IgD-negative memory B cell (primary cell): ENCODE measurements around the gene DDN. TPM values are rescaled to one million over a fixed set of nuclear protein-coding genes. Genes with fewer than 3 reads are reported as not detected.

Experiments used
- H3K27ac Mint-ChIP-seq, 3 donors: one replicate each; pipeline ENCODE4 v1.8.0; 2020 to 2022; ENCODE audit warnings: mild to moderate bottlenecking in 3 of 3, mixed read lengths in 3 of 3, moderate library complexity in 1 of 3
- H3K27me3 Mint-ChIP-seq: one replicate; pipeline ENCODE4 v1.8.0; 2021; ENCODE audit warnings: mixed read lengths
- H3K36me3 Mint-ChIP-seq: one replicate; pipeline ENCODE4 v1.8.0; 2020; ENCODE audit warnings: mild to moderate bottlenecking, mixed read lengths
- H3K4me1 Mint-ChIP-seq, 3 donors: one replicate each; pipeline ENCODE4 v1.8.0; 2020 to 2022; ENCODE audit warnings: mixed read lengths in 3 of 3, mild to moderate bottlenecking in 1 of 3
- H3K4me3 Mint-ChIP-seq, 4 donors: one replicate each; pipeline ENCODE4 v1.8.0; 2020 to 2022; ENCODE audit warnings: mild to moderate bottlenecking in 4 of 4, mixed read lengths in 4 of 4, moderate library complexity in 3 of 4
- H3K9me3 Mint-ChIP-seq, 3 donors: one replicate each; pipeline ENCODE4 v1.8.0; 2020 to 2021; ENCODE audit warnings: mixed read lengths in 3 of 3, mild to moderate bottlenecking in 1 of 3
- polyA plus RNA-seq: library from polyadenylated mRNA; unstranded; fragments of 300-500 nt; fragmentation: Illumina TruSeq; gene quantifications from one replicate; pipeline ENCODE4 v1.2.3, GENCODE V29; 2021

The DDN gene
- polyA plus RNA-seq, result not detected

DNA sequence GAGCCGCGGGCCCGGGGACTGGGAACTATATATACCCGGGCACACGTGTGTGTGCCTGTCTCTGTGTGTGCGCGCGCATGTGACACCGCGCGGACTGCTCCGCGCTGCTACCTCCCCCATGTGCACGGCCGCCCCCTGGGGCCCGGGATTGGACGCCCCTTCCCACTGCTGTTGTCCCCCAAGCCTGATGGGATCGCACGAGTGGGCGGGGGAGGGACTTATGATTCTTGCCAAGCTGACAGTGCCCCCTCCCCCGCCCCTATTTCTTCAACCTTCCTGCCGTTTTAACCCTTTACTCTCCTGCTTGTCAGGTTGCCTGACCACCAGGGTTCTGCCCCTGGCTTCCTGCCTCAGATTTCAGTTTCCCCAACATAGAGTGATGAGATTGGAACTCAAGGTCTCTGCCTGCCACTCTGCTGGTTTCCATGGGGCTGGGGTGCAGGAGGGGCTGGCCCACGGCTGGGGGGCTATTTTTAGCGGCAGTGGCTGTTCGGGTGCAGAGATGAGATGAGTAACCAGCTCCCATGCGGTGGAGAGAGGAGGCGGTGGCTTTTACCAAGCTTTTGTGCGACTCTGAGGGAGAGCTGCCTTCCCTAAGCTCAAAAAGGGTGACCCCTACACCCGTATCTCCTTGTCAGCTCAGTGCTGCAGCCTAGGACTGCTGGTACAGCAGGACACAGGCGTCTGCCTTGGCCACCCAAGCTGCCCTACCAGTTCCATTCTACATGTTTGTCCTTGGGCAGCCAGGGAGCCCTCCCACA is at the start of gene DDN:
DDN (minus strand) TSS at position 5 of the 761 bp plus-strand sequence. CDS start 88 bp downstream, outside the sequence.
- Mint-ChIP-seq H3K36me3 (peaks cover 12% of the 10 kb centered on the region), H3K4me1 (peaks cover 14 to 19% (median 15%) of the 10 kb centered on the region in 3 donors), H3K4me3 (peak within 1 kb of the TSS; percentile 72 to 92 (median 82)), H3K9me3 (no peaks in the 10 kb centered on the region), H3K27me3 (peaks cover 21% of the 10 kb centered on the region), H3K27ac (peak within 1 kb of the TSS in 2 of 3 donors; percentile 31 to 94)

DNA sequence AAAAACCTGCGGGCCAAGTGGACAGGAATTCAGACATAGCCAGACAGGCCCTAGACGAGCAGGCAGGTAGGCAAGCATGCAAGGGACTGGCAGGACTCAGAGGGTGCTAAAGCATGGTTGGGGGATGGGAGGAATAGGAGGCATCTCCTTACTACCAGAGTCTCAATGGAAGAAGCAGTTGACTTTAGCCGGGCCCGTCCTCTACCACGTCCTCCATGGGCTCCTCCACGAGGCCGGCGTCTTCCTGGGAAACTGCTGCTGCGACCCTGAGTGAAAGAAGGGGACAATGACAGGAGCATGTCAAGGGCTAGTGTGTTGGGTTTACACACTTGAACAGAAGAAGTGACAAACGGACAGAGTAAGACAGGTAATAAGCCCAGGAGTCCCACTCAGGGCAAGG is 49.8 kb upstream of the DDN start:
- Mint-ChIP-seq H3K27ac (peak overlapping the region in 1 of 3 donors; percentile 67), H3K27me3 (no peaks in the 10 kb centered on the region), H3K4me3 (no peak overlapping the region), H3K36me3 (peaks cover 3% of the 10 kb centered on the region), H3K9me3 (no peaks in the 10 kb centered on the region), H3K4me1 (peaks cover 0 to 4% (median 3%) of the 10 kb centered on the region in 3 donors)

DNA sequence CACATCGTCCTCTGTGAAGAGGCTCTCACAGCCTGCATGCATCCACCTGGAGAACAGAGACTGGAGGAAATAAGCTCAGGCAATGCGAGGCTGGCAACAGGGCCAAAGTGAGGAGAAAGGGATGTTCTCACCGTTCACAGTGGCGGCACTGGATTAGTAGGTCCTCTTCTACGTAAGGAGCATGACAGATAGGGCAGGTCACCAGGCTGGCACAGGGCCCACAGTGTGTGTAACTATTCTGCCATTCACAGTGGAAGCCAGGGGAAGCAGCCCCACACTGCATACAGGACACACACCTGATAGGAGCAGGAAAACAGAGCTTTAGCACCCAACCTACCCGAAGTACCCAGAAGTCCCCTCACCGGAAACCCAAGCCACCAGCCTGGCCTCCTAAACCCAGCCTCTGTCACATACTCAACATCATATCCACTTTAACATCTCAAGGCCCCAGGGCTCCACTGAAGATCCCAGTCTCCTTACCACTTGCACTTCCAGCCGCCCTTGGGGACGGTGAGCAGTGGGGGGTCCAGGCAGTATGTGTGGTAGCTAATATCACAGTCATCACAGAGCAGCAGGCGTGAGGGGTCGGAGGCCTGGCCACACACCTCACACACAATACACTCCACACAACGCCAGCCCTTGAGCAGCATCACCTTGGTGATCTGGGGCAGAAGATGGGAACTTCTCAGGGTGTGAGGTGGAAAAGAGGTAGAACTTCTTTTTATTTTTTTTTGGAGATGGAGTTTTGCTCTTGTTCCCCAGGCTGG is 47.1 kb upstream of the DDN start:
- no peak overlapping the region for H3K27ac Mint-ChIP-seq
- peaks cover 5% of the 10 kb centered on the region for H3K36me3 Mint-ChIP-seq
- H3K4me1 Mint-ChIP-seq, result peaks cover 0 to 3% (median 3%) of the 10 kb centered on the region in 3 donors
- H3K27me3 Mint-ChIP-seq, result no peaks in the 10 kb centered on the region
- no peaks in the 10 kb centered on the region for H3K9me3 Mint-ChIP-seq
- no peak overlapping the region for H3K4me3 Mint-ChIP-seq

DNA sequence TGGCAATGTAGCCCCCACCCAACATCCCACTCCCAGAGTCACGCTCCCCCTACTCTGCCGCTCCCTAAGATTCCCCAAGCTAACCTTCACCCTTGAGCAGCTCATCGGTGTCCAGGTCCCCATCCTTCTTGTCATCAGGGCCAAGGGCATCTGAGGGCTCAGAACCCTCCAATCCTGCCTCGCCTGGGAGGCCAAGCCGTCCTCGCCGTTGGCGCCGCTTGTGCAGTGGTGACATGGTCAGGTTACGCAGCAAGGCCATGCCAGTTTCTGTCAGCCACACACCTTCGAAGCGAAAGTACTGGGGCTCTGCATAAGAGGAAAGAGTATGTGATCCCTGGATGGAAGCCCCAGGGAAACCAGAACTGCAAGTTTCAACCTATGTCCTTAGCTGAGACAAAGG is 45.5 kb upstream of the DDN start:
- Mint-ChIP-seq H3K36me3 (peaks cover 5% of the 10 kb centered on the region), H3K9me3 (no peaks in the 10 kb centered on the region), H3K27ac (peak overlapping the region in 1 of 3 donors; percentile 87), H3K4me3 (no peak overlapping the region), H3K27me3 (no peaks in the 10 kb centered on the region), H3K4me1 (peaks cover 0 to 3% (median 0%) of the 10 kb centered on the region in 3 donors)

DNA sequence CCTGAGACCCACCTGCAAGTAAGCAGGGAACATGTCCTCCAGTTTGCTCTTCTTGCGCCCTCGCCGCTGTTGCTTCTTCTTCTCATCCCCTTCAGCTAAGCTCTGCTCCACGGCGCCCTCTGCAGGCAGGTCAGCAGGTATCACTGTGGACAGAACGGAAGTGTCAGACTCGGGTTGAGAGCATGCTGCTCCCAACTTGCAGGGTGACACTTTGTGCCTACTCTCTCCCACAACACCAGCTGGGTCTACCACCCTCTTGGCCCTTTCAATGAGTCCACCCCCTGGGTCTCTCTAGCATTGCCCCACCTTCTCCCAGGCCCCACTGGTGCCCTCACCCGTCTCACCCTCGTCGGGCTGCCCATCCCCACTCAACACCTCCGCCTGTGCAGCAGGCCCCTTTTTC is 44.7 kb upstream of the DDN start:
- Mint-ChIP-seq H3K27ac (peak overlapping the region; percentile 5 to 71 (median 19)), H3K9me3 (no peaks in the 10 kb centered on the region), H3K36me3 (peaks cover 6% of the 10 kb centered on the region), H3K4me3 (no peak overlapping the region), H3K4me1 (peaks cover 0 to 3% (median 0%) of the 10 kb centered on the region in 3 donors), H3K27me3 (no peaks in the 10 kb centered on the region)

DNA sequence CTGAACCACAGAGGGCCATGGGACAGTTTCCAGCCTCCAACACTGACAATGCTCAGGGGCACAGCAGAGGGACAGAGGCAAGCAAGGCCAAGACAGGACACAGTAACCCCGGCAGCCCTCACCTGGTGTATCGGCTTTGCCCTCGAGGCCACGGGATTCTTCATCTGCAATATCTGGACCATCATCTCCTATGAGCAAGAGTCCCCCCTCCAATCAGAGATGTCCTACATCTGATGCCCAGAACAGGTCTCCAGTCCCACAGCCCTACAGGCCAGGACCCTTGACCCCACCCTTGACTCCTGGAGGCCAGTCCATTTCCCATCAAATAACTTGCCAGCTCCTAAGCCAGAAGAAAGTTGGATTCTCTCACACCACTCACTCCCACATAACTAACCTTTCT is 44.1 kb upstream of the DDN start:
- Mint-ChIP-seq H3K9me3 (no peaks in the 10 kb centered on the region), H3K27me3 (no peaks in the 10 kb centered on the region), H3K27ac (peak overlapping the region in 2 of 3 donors; percentile 71 to 73), H3K4me1 (peaks cover 0 to 3% (median 0%) of the 10 kb centered on the region in 3 donors), H3K36me3 (peaks cover 7% of the 10 kb centered on the region), H3K4me3 (no peak overlapping the region)

DNA sequence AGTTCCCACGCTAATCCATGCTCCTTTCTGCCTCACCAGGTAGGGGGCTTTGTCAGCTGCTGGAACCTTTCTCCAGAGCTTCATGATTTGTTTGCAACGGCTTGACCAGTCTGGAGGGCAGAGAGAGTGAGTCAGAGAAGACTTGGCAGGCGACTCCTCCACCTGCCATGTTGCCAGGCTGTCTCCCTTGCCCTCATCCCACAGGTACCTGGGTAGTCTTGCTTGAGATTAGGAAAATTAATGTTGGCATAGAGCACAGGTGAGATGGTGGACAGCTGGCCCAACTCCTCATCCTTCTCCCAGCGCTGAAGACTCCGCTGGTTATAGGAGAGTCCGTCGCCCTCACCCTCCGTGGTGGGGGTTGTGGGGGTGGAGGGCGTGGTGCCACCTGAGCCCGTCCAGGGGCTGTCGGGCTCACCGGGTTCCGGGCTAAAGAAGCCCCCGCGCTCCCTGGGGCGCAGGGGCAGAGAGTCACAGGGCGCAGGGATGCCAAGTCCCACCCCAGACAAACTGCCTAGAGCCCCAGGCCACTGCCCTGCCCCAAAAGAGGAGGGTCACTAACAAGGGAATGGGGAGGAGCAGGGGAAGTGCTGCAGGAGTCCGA is 42.8 kb upstream of the DDN start:
- H3K27ac Mint-ChIP-seq, result no peak overlapping the region
- H3K4me3 Mint-ChIP-seq, result no peak overlapping the region
- H3K4me1 Mint-ChIP-seq, result peaks cover 0 to 3% (median 0%) of the 10 kb centered on the region in 3 donors
- no peaks in the 10 kb centered on the region for H3K9me3 Mint-ChIP-seq
- peaks cover 7% of the 10 kb centered on the region for H3K36me3 Mint-ChIP-seq
- no peaks in the 10 kb centered on the region for H3K27me3 Mint-ChIP-seq

DNA sequence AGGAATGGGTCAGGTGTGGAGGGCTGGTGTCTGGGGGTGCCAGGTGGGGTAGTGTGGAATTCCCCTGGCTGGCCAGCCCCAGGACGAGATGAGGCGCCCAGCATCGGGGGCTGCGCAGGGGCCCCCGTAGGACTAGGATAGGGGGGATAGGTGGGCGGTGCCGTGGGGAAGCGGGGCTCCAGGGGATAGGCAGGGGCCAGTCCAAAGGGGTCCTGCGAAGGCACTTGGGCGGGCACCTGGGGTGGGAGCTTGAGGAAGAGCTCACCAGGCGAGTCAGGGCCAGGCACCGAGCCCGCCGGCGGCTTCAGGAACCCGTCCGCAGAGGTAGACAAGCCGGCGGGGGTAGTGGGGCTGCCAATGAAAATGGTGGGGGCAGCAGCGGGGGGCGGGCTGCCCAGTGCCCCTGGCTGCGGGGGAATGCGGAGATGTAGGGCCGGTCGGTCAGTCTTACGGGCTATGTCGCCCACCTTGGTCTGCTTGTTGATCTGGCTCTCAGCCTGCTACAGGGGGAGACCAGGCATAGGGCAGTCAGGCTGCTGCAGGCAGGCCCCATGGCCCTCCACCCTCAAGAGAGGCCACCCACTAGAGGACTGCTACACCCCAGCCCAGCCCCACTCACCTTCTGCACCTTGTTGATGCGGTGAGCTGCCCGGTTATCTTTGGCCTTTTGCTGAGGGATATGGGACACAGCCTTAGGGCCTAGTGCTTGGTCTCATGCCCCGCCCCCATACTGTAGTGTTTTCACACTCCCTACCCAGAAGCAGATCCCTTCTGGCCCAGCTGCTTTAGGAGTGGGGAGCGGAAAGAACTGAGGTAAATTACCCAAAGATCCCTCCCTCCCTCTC is 42.1 kb upstream of the DDN start:
- Mint-ChIP-seq H3K4me3 (no peak overlapping the region), H3K9me3 (no peaks in the 10 kb centered on the region), H3K27me3 (no peaks in the 10 kb centered on the region), H3K4me1 (peaks cover 0 to 3% (median 0%) of the 10 kb centered on the region in 3 donors), H3K36me3 (peaks cover 7% of the 10 kb centered on the region), H3K27ac (no peak overlapping the region)

DNA sequence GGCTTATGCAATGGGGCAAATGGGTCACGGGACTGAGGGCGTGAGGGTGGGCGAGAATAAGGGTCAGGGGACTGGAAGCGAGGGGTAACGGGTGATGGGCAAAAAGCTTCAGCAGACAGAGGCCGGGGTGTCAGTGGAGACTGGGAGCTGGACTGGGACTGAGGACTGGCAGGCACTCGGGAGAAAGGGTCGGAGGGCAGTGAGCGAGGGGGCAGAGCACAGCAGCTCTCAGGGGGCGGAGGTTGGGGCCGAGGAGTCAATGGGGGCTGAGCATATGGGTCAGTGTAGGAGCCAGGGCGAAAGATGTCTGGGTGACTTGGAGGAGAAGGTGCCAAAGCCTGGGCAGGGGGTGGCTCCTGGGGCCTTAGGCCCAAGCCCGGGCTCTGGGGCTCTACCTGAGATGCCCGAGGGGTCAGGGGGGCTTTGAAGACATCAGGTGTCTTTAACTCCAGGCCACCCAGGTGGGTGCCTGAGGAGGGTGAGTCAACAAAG is 41.2 kb upstream of the DDN start:
- peaks cover 6% of the 10 kb centered on the region for H3K36me3 Mint-ChIP-seq
- H3K4me3 Mint-ChIP-seq, result no peak overlapping the region
- no peaks in the 10 kb centered on the region for H3K27me3 Mint-ChIP-seq
- no peaks in the 10 kb centered on the region for H3K9me3 Mint-ChIP-seq
- peak overlapping the region in 1 of 3 donors; percentile 91 for H3K27ac Mint-ChIP-seq
- H3K4me1 Mint-ChIP-seq, result peaks cover 0 to 4% (median 0%) of the 10 kb centered on the region in 3 donors

DNA sequence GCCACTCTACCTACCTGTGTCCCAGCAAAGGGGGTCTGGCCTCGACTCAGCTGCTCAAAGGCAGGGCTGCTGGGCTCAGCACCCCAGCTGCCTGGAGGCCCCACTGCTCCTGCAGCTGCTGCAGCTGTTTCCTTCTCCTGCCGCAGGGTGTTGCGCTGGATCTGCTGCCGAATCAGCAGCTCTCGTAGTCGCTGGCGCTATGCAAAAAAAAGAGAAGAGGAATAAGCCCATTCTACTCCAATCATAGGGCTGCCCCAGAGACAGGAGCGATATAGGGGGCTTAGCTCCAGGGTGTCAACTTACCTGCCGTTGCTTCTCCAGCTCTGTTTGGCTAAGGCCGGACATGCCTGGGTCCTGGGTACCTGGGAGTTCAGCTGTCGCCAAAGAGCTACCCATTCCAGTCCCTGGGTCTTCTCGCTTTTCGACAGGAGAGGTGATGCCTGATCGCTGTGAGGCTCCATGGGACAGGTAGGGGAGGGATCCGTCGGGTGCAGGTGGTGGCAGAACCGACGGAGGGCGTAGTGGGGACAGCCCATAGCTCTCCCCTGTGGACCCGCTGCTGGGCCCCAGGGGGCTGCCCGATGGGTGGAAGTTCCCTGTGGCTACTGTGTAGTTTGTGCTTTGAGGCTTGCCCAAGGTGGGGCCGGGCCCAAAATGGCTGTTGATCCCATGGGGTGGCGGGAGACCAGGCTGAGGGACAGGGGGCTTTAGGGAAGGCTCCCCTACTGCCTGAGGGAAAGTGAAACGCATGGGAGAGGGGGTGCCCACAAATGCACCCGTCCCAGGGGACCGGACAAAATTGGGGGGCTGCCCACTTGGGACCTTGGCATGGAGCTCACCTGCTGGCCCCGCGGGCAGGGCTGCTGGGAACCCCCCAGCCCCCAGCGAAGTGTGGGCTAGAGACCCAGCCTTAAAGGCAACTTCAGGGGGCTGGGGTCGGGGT is 40.5 kb upstream of the DDN start:
- H3K36me3 Mint-ChIP-seq, result peaks cover 5% of the 10 kb centered on the region
- peaks cover 0 to 4% (median 0%) of the 10 kb centered on the region in 3 donors for H3K4me1 Mint-ChIP-seq
- H3K27me3 Mint-ChIP-seq, result no peaks in the 10 kb centered on the region
- H3K27ac Mint-ChIP-seq, result peak overlapping the region in 1 of 3 donors; percentile 91
- no peak overlapping the region for H3K4me3 Mint-ChIP-seq
- H3K9me3 Mint-ChIP-seq, result no peaks in the 10 kb centered on the region

DNA sequence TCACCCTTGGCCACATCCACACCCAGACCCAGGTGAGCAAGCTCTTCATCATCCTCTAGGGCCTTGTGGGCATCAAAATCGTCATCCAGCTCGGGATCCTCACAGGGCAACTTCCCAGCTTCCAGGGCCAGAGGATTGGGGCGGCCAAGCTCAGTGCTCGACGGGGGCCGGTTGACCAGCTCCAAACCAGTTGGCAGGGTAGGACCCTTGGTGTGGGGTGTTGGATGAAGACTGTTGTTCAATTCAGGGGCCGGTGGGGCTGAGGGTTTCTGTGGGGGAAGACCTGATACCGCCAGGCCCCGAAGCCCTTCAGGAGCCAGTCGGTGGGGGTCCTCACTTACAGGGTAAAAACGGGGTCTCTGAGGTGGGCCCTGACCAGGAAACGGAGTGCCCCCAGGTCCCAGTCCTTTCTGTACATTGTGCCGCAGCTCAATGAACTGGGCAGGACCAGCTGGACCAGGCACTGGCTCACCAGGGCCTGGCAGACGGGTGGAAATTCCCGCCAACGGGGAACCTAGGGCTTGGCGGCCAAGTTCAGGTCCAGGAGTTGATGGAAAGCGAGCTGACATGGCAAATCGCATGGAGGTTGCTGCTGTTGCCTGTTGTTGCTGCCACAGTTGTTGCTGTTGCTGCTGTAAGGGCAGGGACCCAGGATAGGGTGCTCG is 39.2 kb upstream of the DDN start:
- H3K9me3 Mint-ChIP-seq, result no peaks in the 10 kb centered on the region
- no peak overlapping the region for H3K4me3 Mint-ChIP-seq
- peak overlapping the region in 1 of 3 donors; percentile 19 for H3K27ac Mint-ChIP-seq
- no peaks in the 10 kb centered on the region for H3K27me3 Mint-ChIP-seq
- peaks cover 3% of the 10 kb centered on the region for H3K36me3 Mint-ChIP-seq
- peaks cover 0 to 1% (median 0%) of the 10 kb centered on the region in 3 donors for H3K4me1 Mint-ChIP-seq

DNA sequence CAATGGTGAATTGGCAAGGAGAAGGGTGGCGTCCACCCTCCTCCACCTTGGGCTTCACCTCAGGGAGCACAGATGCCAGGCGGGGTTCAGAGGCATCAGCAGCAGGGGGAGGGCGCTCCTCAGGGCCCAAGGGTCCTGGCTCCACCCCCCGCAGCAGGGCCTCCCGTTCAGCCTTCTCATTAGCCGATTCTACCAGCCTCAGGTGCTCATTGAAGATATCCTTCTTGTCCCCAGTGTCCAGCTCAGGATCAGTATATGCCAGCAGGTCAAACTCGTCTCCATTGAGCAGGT is 38.7 kb upstream of the DDN start:
- H3K9me3 Mint-ChIP-seq, result no peaks in the 10 kb centered on the region
- peaks cover 0 to 1% (median 0%) of the 10 kb centered on the region in 3 donors for H3K4me1 Mint-ChIP-seq
- H3K36me3 Mint-ChIP-seq, result peaks cover 3% of the 10 kb centered on the region
- H3K27me3 Mint-ChIP-seq, result no peaks in the 10 kb centered on the region
- no peak overlapping the region for H3K4me3 Mint-ChIP-seq
- no peak overlapping the region for H3K27ac Mint-ChIP-seq
